ENCODE results near the gene FAM200A. TPM values are rescaled to one million over a fixed set of nuclear protein-coding genes. Genes with fewer than 3 reads are reported as not detected.
"Not testable (repeated sequence)": the region's sequence is repeated elsewhere in the genome, so short reads cannot be mapped to it uniquely, and the experiment has no call there.

Gene FAM200A
- total RNA-seq, 1 experiment from 2014 or later, result 6.5 TPM

- no peak overlapping the region for H3K9ac ChIP-seq (ENCODE audit: low read length)
- H3K9me2 ChIP-seq (replicated peaks; ENCODE audit: insufficient read depth, low read length), result no peaks in the 10 kb centered on the region
- H2AFZ ChIP-seq (ENCODE audit: low read length), result no peak overlapping the region
- no peaks in the 10 kb centered on the region for H3K79me2 ChIP-seq (ENCODE audit: low read length)
- H3K4me3 ChIP-seq (ENCODE audit: low read length), result no peak overlapping the region
- no peaks in the 10 kb centered on the region for H3K36me3 ChIP-seq (ENCODE audit: insufficient read depth, low read length)
- H3K4me1 ChIP-seq (ENCODE audit: low read length), result peaks cover 24% of the 10 kb centered on the region
- H3K4me2 ChIP-seq (ENCODE audit: low read depth, low read length, poor library complexity, severe bottlenecking), result no peak overlapping the region
- no peaks in the 10 kb centered on the region for H3K27me3 ChIP-seq (ENCODE audit: low read length)
- H4K20me1 ChIP-seq (ENCODE audit: insufficient read depth, low read depth, low read length), result no peaks in the 10 kb centered on the region
- no peaks in the 10 kb centered on the region for H3K9me3 ChIP-seq (ENCODE audit: low read length)
- no peak for DNase-seq
- no peak overlapping the region for H3K27ac ChIP-seq (ENCODE audit: low read length)
Measured at GRCh38 chr7:99579956-99580777, 28.3 kb upstream of the FAM200A start.

- Histone ChIP-seq H3K4me1 (ENCODE audit: low read length) (peaks cover 24% of the 10 kb centered on the region), H3K9ac (ENCODE audit: low read length) (no peak overlapping the region), H3K27ac (ENCODE audit: low read length) (no peak overlapping the region), H3K4me2 (ENCODE audit: low read depth, low read length, poor library complexity, severe bottlenecking) (no peak overlapping the region), H3K4me3 (ENCODE audit: low read length) (no peak overlapping the region), H3K9me2 (replicated peaks; ENCODE audit: insufficient read depth, low read length) (no peaks in the 10 kb centered on the region), H4K20me1 (ENCODE audit: insufficient read depth, low read depth, low read length) (no peaks in the 10 kb centered on the region), H3K79me2 (ENCODE audit: low read length) (no peaks in the 10 kb centered on the region), H3K36me3 (ENCODE audit: insufficient read depth, low read length) (no peaks in the 10 kb centered on the region), H2AFZ (ENCODE audit: low read length) (no peak overlapping the region), H3K27me3 (ENCODE audit: low read length) (no peaks in the 10 kb centered on the region), H3K9me3 (ENCODE audit: low read length) (no peaks in the 10 kb centered on the region)
- no peak for DNase-seq
Measured at GRCh38 chr7:99579281-99579955, 27.5 kb upstream of the FAM200A start.

DNA sequence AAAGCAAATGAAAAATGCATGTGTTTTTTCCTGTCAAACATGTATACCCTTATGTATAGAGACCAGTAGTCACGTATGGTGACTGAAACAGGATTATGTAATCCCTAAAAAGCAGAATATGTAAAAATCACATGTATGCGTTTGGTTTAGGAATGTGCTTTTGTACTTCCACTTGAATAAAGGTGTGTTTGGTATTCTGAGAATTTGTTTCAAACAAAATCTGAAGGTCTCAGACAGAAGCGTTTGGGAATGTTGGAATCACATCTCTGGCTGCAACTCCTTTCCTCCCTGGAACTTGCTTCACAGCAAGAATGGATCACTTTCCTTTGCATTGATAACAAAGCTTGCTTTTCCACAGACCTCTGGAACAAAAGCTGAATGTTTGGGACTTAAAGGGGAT, 24.3 kb upstream of the FAM200A start:
- DNase-seq, result no peak
- H3K9me2 ChIP-seq (replicated peaks; ENCODE audit: insufficient read depth, low read length), result no peaks in the 10 kb centered on the region
- H3K4me2 ChIP-seq (ENCODE audit: low read depth, low read length, poor library complexity, severe bottlenecking), result no peak overlapping the region
- peaks cover 24% of the 10 kb centered on the region; the same call in 1 of the 2 replicates for H3K36me3 ChIP-seq (ENCODE audit: insufficient read depth, low read length)
- H2AFZ ChIP-seq (ENCODE audit: low read length), result no peak overlapping the region
- H3K27me3 ChIP-seq (ENCODE audit: low read length), result no peaks in the 10 kb centered on the region
- H3K9me3 ChIP-seq (ENCODE audit: low read length), result no peaks in the 10 kb centered on the region
- H3K79me2 ChIP-seq (ENCODE audit: low read length), result no peaks in the 10 kb centered on the region
- H3K4me1 ChIP-seq (ENCODE audit: low read length), result peaks cover 24% of the 10 kb centered on the region
- no peak overlapping the region for H3K27ac ChIP-seq (ENCODE audit: low read length)
- H3K9ac ChIP-seq (ENCODE audit: low read length), result no peak overlapping the region
- peaks cover 5% of the 10 kb centered on the region; the same call in 1 of the 2 replicates for H4K20me1 ChIP-seq (ENCODE audit: insufficient read depth, low read depth, low read length)
- H3K4me3 ChIP-seq (ENCODE audit: low read length), result no peak overlapping the region

- H3K9me2 ChIP-seq (replicated peaks; ENCODE audit: insufficient read depth, low read length), result no peaks in the 10 kb centered on the region
Measured at GRCh38 chr7:99573257-99573656, 21.3 kb upstream of the FAM200A start.

GRCh38 chr7:99571768-99572167, 19.9 kb upstream of the FAM200A start:
- Histone ChIP-seq H3K27me3 (ENCODE audit: low read length) (no peaks in the 10 kb centered on the region), H3K36me3 (ENCODE audit: insufficient read depth, low read length) (peaks cover 44% of the 10 kb centered on the region)

More at GRCh38 chr7:99573257-99573656, 21.3 kb upstream of the FAM200A start:
- Histone ChIP-seq H3K27me3 (ENCODE audit: low read length) (no peaks in the 10 kb centered on the region), H3K4me1 (ENCODE audit: low read length) (peaks cover 24% of the 10 kb centered on the region), H2AFZ (ENCODE audit: low read length) (no peak overlapping the region), H3K27ac (ENCODE audit: low read length) (no peak overlapping the region), H3K9ac (ENCODE audit: low read length) (no peak overlapping the region), H4K20me1 (ENCODE audit: insufficient read depth, low read depth, low read length) (peaks cover 5% of the 10 kb centered on the region; the same call in 1 of the 2 replicates), H3K36me3 (ENCODE audit: insufficient read depth, low read length) (peaks cover 44% of the 10 kb centered on the region), H3K79me2 (ENCODE audit: low read length) (no peaks in the 10 kb centered on the region; the same call in 1 of the 2 replicates), H3K9me3 (ENCODE audit: low read length) (no peaks in the 10 kb centered on the region), H3K4me3 (ENCODE audit: low read length) (no peak overlapping the region), H3K4me2 (ENCODE audit: low read depth, low read length, poor library complexity, severe bottlenecking) (no peak overlapping the region)
- DNase-seq, result no peak

GRCh38 chr7:99568770-99569169, 16.9 kb upstream of the FAM200A start:
- H3K9me3 ChIP-seq (ENCODE audit: low read length); H3K27ac ChIP-seq (ENCODE audit: low read length); H3K4me3 ChIP-seq (ENCODE audit: low read length); H3K27me3 ChIP-seq (ENCODE audit: low read length); H3K4me1 ChIP-seq (ENCODE audit: low read length); H3K9me2 ChIP-seq (replicated peaks; ENCODE audit: insufficient read depth, low read length); H3K4me2 ChIP-seq (ENCODE audit: low read depth, low read length, poor library complexity, severe bottlenecking); H3K9ac ChIP-seq (ENCODE audit: low read length); DNase-seq; H4K20me1 ChIP-seq (ENCODE audit: insufficient read depth, low read depth, low read length); H2AFZ ChIP-seq (ENCODE audit: low read length): not testable (repeated sequence)
- Histone ChIP-seq H3K36me3 (ENCODE audit: insufficient read depth, low read length) (peaks cover 69% of the 10 kb centered on the region), H3K79me2 (ENCODE audit: low read length) (peaks cover 23% of the 10 kb centered on the region)

More at GRCh38 chr7:99571768-99572167, 19.9 kb upstream of the FAM200A start:
- H3K9me2 ChIP-seq (replicated peaks; ENCODE audit: insufficient read depth, low read length), result no peaks in the 10 kb centered on the region
- no peak overlapping the region for H3K9ac ChIP-seq (ENCODE audit: low read length)
- no peak overlapping the region for H2AFZ ChIP-seq (ENCODE audit: low read length)
- peaks cover 5% of the 10 kb centered on the region; the same call in 1 of the 2 replicates for H4K20me1 ChIP-seq (ENCODE audit: insufficient read depth, low read depth, low read length)
- no peaks in the 10 kb centered on the region for H3K9me3 ChIP-seq (ENCODE audit: low read length)
- no peak overlapping the region for H3K4me3 ChIP-seq (ENCODE audit: low read length)
- H3K4me2 ChIP-seq (ENCODE audit: low read depth, low read length, poor library complexity, severe bottlenecking), result no peak overlapping the region
- no peak overlapping the region for H3K27ac ChIP-seq (ENCODE audit: low read length)
- H3K4me1 ChIP-seq (ENCODE audit: low read length), result peaks cover 9% of the 10 kb centered on the region
- DNase-seq, result no peak
- H3K79me2 ChIP-seq (ENCODE audit: low read length), result no peaks in the 10 kb centered on the region; the same call in 1 of the 2 replicates

DNA sequence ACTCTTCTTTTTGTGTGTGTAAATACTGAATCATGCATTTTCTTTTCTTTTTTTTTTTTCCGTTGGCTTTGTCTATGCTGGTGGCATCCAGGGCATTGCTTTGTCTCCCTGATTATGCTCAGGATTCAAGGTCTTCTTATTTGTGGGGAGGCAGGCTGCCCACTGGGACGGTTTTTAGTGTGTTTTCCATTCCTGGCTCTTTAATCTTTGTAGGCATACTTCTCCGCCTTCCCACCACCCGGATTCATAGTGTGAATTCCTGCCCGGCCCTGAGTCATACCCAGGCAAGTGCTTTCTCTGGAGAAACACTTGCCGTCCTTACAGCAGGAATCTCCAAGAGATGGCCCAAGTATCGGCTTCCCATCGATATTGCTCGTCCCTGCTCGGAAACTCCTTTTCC, 11.7 kb upstream of the FAM200A start:
- H2AFZ ChIP-seq (ENCODE audit: low read length), result no peak overlapping the region
- H3K9me2 ChIP-seq (replicated peaks; ENCODE audit: insufficient read depth, low read length), result no peaks in the 10 kb centered on the region
- H3K36me3 ChIP-seq (ENCODE audit: insufficient read depth, low read length), result peaks cover 56% of the 10 kb centered on the region
- peaks cover 67% of the 10 kb centered on the region for H3K79me2 ChIP-seq (ENCODE audit: low read length)
- H3K4me2 ChIP-seq (ENCODE audit: low read depth, low read length, poor library complexity, severe bottlenecking), result no peak overlapping the region
- no peak for DNase-seq
- no peak overlapping the region for H3K4me3 ChIP-seq (ENCODE audit: low read length)
- no peak overlapping the region for H3K27ac ChIP-seq (ENCODE audit: low read length)
- peaks cover 15% of the 10 kb centered on the region for H3K4me1 ChIP-seq (ENCODE audit: low read length)
- H3K9me3 ChIP-seq (ENCODE audit: low read length), result no peaks in the 10 kb centered on the region
- H3K9ac ChIP-seq (ENCODE audit: low read length), result no peak overlapping the region
- H4K20me1 ChIP-seq (ENCODE audit: insufficient read depth, low read depth, low read length), result no peaks in the 10 kb centered on the region; the same call in 1 of the 2 replicates
- H3K27me3 ChIP-seq (ENCODE audit: low read length), result no peaks in the 10 kb centered on the region

- peaks cover 55% of the 10 kb centered on the region for H3K36me3 ChIP-seq (ENCODE audit: insufficient read depth, low read length)
Measured at GRCh38 chr7:99562832-99563231, 10.9 kb upstream of the FAM200A start.

More at GRCh38 chr7:99562832-99563231, 10.9 kb upstream of the FAM200A start:
- Histone ChIP-seq H3K4me2 (ENCODE audit: low read depth, low read length, poor library complexity, severe bottlenecking) (no peak overlapping the region), H2AFZ (ENCODE audit: low read length) (no peak overlapping the region), H3K9me3 (ENCODE audit: low read length) (no peaks in the 10 kb centered on the region), H3K79me2 (ENCODE audit: low read length) (peaks cover 74% of the 10 kb centered on the region), H3K27me3 (ENCODE audit: low read length) (no peaks in the 10 kb centered on the region), H3K4me1 (ENCODE audit: low read length) (peaks cover 15% of the 10 kb centered on the region), H3K9ac (ENCODE audit: low read length) (no peak overlapping the region), H4K20me1 (ENCODE audit: insufficient read depth, low read depth, low read length) (no peaks in the 10 kb centered on the region; the same call in 1 of the 2 replicates), H3K9me2 (replicated peaks; ENCODE audit: insufficient read depth, low read length) (no peaks in the 10 kb centered on the region), H3K27ac (ENCODE audit: low read length) (no peak overlapping the region), H3K4me3 (ENCODE audit: low read length) (no peak overlapping the region)
- no peak for DNase-seq
